GM21723 (cell line): ENCODE measurements around the gene COG3.

Experiments
- ATAC-seq: cut with Tn5 transposase; IDR thresholded peaks from one replicate; pipeline ENCODE4 v1.9.1; 2021; ENCODE audit warnings: mild to moderate bottlenecking, moderate library complexity; ENCODE audit not compliant: unreplicated experiment

Gene COG3

GRCh38 chr13:45542391-45542790 is 77.7 kb downstream of the COG3 start:
- ATAC-seq: no peak

GRCh38 chr13:45542878-45543277 is 78.1 kb downstream of the COG3 start:
- no peak for ATAC-seq

- ATAC-seq: no peak
These were observed 79.8 kb downstream of the COG3 start for GRCh38 chr13:45544520-45544919.

DNA sequence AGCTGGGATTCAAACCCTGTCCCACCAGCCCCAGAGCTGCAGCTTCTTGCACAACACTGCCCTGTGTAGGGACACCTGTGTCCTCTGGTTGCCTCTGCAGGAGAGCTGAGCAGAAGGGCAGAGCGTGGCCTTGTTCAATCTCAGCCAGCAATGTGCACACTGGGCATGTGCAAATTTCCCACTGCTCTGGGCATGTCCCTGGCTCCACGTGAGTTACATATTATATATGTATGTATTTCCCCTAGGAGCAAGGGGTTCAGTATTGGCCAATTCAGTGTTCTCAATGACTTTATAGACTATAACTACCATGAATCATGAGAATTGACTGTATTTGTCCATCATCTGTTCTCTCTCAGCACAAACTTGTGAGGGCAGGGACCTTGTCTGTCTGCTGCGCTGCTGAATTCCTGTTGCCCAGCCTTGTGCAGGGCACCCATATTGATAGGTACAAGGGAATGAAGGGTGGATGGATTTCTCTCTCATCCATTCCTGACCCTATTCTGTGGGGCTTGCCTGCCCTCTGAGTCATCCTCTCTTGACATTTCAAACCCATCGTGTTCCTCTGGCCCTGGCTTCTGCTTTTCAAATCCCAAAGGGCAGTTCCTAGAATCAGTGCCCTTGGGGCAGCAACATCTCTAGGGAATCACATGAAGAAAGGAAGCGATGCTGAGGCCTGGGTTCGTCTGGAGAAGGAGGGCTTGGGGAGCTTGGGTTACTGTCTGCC is 81.1 kb downstream of the COG3 start:
- no peak for ATAC-seq

DNA sequence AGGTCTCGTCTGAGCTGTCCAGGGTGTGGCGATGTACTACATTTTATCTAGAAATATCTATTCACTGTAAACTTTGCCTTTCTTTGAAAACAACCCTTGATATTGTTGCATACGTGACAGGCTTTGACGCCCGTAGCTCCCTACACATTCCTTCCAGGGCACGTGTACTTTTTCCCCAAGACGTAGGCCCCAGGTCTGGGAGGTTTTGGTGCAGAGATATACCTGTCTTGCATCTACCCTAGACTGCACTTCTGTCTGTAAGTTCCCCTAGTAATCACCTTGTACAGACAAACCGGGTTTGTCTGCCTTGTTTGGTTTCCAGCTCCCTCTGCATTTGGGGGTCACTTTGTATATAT is 81.6 kb downstream of the COG3 start:
- no peak for ATAC-seq

DNA sequence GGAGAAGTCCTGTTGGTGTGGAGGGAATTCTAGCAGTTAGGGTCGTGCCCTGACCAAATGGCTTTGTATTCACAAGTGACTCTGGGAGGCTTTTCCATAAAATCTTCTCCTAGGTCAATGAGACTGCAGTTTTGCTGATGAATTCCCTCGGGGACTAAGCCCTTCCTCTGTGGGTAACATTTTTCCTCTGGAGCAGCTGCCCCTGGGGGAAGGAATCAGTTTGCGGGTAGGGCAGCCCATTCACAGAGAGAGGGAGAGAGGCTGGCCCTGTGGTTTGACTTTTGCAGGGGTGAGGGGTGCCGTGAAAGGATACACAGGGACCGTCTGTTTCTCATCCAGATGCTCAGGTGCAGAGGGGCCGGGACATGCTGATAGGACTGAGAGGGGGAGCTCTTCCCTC is 83.5 kb downstream of the COG3 start:
- ATAC-seq: no peak

DNA sequence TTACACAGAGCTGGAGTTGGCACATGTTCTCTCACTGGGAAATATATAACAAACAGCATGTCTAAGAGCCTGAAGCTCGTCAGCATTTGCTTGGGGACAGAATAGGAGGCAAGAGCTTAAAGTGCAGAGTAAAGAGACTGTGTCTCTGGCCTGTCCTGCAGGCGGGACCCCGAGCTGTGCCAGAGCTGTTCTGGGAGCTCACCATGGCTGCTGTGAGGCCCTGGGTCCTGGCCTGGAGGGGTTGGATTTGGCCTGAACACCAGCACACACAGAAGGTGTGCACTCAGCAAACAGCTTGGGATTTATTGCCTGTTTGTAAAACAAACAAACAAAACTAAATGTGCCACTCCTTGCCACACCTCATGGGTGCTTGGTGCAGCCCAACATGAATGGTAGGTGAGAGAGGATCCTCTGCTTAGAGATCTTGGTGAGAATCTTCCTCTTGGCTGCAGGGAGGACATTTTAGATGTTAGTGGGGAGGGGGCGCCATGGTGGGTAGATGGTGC is 89.9 kb downstream of the COG3 start:
- no peak for ATAC-seq

- no peak for ATAC-seq
These were observed 99.5 kb downstream of the COG3 start for GRCh38 chr13:45564133-45564776.

DNA sequence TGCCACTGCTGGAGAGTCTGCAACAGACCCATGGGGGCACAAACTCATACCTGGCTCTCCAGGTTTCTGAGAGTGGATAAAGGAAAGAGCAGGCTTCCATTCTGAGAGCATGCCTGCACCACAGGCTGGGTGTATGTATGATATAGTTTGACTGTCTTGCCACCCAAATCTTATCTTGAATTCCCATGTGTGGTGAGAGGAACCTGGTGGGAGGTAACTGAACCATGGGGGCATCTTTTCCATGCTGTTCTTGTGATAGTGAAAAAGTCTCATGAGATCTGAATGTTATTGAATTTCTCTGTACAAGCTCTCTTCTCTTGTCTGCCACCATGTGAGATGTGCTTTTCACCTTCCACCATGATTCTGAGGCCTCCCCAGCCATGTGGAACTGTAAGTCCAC is 100.6 kb downstream of the COG3 start:
- no peak for ATAC-seq

GRCh38 chr13:45575146-45575829 is 110.5 kb downstream of the COG3 start:
- no peak for ATAC-seq

- no peak for ATAC-seq
These were observed 111.1 kb downstream of the COG3 start for GRCh38 chr13:45575830-45576180.

DNA sequence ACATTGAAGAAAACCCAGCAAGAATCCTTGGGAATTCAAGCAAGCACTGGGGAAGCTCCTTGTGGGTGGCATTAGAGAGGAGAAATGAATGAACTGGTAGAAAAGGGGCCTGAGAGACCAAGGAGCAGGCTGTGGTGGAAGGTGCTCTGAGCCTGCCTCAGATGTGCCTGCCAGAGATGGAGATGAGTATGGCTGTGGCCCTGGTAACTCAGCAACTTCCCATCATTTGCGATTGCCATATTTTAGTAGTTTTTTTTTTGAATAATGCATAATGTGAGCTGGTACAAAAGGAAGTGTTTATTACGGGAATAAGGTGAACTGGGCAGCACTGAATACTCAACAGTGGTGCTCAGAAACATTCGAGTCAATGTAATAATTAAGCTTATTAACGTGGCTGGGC is 111.7 kb downstream of the COG3 start:
- no peak for ATAC-seq

GRCh38 chr13:45582408-45583076 is 117.8 kb downstream of the COG3 start:
- no peak for ATAC-seq

DNA sequence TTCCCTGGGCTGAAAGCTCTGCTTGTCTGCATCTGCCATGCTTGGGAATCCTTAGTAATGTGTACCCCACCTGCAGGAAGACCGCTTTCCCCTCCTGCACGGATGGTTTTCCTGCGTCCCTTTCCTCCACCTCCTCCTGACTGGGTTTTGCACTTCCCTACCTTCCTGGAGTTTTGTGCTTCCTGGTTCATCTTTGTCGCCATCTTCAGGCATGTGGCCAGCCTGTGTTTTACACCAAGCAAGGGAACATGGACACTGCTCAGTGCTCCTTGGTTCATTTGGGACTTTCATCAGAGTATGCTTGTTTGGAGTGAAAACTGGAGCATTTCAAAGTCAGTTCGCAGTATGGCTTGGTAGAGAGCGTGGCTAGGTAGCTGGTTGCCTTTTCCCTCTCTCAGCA is 120.1 kb downstream of the COG3 start:
- ATAC-seq: no peak
